ENCODE data around the gene MOCS2. TPM values are rescaled to one million over a fixed set of nuclear protein-coding genes. Genes with fewer than 3 reads are reported as not detected.

The MOCS2 gene
- total RNA-seq, 1 experiment from 2014 or later, result 14.4 TPM

DNA sequence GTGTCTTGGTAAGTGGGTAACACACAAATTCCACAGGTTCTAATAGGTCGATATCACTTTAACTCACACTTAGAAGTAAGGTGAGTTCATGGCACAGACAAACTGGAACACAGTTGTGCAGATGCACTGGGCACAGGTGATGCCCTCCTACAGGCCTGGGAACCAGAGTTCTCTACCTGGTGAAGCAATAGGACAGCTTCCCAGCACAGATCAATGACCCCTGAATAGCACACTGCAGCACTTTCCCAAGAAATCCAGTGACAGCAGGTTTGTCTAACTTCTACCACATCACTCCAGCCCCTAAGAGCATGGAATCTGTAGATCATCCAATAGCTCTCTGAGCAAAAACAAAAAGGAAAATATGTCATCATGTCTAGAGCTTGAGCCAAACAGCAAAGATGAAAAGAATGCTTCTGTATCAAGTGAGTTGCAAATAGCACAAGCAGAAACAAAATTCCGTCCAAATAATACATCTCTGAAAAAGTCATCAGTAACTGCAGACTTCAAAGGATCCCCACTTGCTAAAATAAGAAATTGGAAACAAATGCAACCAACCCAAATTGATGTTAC is 33.5 kb downstream of the MOCS2 start:
- Mint-ChIP-seq H3K36me3 (peaks cover 9% of the 10 kb centered on the region; the same call in 1 of the 2 replicates), H3K27ac (no peak overlapping the region), H3K4me1 (no peaks in the 10 kb centered on the region), H3K27me3 (ENCODE audit: low read depth) (no peaks in the 10 kb centered on the region), H3K9me3 (no peaks in the 10 kb centered on the region), H3K4me3 (no peak overlapping the region)
- no peak for TF ChIP-seq NR2C2 (CRISPR knock-in tag; IDR thresholded peaks at IDR 0.05)
- TF ChIP-seq, protein P1, sequence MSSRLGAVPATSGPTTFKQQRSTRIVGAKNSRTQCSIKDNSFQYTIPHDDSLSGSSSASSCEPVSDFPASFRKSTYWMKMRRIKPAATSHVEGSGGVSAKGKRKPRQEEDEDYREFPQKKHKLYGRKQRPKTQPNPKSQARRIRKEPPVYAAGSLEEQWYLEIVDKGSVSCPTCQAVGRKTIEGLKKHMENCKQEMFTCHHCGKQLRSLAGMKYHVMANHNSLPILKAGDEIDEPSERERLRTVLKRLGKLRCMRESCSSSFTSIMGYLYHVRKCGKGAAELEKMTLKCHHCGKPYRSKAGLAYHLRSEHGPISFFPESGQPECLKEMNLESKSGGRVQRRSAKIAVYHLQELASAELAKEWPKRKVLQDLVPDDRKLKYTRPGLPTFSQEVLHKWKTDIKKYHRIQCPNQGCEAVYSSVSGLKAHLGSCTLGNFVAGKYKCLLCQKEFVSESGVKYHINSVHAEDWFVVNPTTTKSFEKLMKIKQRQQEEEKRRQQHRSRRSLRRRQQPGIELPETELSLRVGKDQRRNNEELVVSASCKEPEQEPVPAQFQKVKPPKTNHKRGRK (CRISPR knock-in tag; IDR thresholded peaks at IDR 0.05; ENCODE audit: borderline replicate concordance), result no peak
- no peak for TF ChIP-seq GRHL2 (CRISPR knock-in tag; IDR thresholded peaks at IDR 0.05; ENCODE audit: insufficient replicate concordance, severe bottlenecking)
- TF ChIP-seq ZNF425 (CRISPR knock-in tag; conservative IDR thresholded peaks at IDR 0.05), result no peak
- TF ChIP-seq KAT7 (CRISPR knock-in tag; IDR thresholded peaks at IDR 0.05; ENCODE audit: borderline replicate concordance), result no peak
- no peak for TF ChIP-seq JAZF1 (CRISPR knock-in tag; IDR thresholded peaks at IDR 0.05)
- TF ChIP-seq, protein P2, sequence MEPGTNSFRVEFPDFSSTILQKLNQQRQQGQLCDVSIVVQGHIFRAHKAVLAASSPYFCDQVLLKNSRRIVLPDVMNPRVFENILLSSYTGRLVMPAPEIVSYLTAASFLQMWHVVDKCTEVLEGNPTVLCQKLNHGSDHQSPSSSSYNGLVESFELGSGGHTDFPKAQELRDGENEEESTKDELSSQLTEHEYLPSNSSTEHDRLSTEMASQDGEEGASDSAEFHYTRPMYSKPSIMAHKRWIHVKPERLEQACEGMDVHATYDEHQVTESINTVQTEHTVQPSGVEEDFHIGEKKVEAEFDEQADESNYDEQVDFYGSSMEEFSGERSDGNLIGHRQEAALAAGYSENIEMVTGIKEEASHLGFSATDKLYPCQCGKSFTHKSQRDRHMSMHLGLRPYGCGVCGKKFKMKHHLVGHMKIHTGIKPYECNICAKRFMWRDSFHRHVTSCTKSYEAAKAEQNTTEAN (CRISPR knock-in tag; IDR thresholded peaks at IDR 0.05), result no peak
- TF ChIP-seq ATF1 (CRISPR knock-in tag; IDR thresholded peaks at IDR 0.05), result no peak
- TF ChIP-seq NFE2L1 (CRISPR knock-in tag; IDR thresholded peaks at IDR 0.05), result no peak
- no peak for TF ChIP-seq EMX1 (CRISPR knock-in tag; IDR thresholded peaks at IDR 0.05)
- TF ChIP-seq NFYB (CRISPR knock-in tag; conservative IDR thresholded peaks at IDR 0.05; ENCODE audit: low read depth), result no peak
- TF ChIP-seq, protein P3, sequence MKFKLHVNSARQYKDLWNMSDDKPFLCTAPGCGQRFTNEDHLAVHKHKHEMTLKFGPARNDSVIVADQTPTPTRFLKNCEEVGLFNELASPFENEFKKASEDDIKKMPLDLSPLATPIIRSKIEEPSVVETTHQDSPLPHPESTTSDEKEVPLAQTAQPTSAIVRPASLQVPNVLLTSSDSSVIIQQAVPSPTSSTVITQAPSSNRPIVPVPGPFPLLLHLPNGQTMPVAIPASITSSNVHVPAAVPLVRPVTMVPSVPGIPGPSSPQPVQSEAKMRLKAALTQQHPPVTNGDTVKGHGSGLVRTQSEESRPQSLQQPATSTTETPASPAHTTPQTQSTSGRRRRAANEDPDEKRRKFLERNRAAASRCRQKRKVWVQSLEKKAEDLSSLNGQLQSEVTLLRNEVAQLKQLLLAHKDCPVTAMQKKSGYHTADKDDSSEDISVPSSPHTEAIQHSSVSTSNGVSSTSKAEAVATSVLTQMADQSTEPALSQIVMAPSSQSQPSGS (CRISPR knock-in tag; IDR thresholded peaks at IDR 0.05; ENCODE audit: borderline replicate concordance, low read depth), result no peak
- TF ChIP-seq, protein P4, sequence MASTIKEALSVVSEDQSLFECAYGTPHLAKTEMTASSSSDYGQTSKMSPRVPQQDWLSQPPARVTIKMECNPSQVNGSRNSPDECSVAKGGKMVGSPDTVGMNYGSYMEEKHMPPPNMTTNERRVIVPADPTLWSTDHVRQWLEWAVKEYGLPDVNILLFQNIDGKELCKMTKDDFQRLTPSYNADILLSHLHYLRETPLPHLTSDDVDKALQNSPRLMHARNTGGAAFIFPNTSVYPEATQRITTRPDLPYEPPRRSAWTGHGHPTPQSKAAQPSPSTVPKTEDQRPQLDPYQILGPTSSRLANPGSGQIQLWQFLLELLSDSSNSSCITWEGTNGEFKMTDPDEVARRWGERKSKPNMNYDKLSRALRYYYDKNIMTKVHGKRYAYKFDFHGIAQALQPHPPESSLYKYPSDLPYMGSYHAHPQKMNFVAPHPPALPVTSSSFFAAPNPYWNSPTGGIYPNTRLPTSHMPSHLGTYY (CRISPR knock-in tag; IDR thresholded peaks at IDR 0.05), result no peak
- TF ChIP-seq ZNF219 (CRISPR knock-in tag; IDR thresholded peaks at IDR 0.05; ENCODE audit: borderline replicate concordance), result no peak
- TF ChIP-seq NFATC4 (CRISPR knock-in tag; IDR thresholded peaks at IDR 0.05), result no peak
- POLR2A ChIA-PET, result no interaction called here
- CTCF ChIA-PET, result no interaction called here
- DNase-seq (ENCODE audit: low spot score), result no peak
- ATAC-seq, result no peak

GRCh38 chr5:53073348-53073747 is 36.2 kb downstream of the MOCS2 start:
- Mint-ChIP-seq H3K4me3 (no peak overlapping the region), H3K4me1 (no peaks in the 10 kb centered on the region), H3K27ac (no peak overlapping the region)
- TF ChIP-seq, protein P5, sequence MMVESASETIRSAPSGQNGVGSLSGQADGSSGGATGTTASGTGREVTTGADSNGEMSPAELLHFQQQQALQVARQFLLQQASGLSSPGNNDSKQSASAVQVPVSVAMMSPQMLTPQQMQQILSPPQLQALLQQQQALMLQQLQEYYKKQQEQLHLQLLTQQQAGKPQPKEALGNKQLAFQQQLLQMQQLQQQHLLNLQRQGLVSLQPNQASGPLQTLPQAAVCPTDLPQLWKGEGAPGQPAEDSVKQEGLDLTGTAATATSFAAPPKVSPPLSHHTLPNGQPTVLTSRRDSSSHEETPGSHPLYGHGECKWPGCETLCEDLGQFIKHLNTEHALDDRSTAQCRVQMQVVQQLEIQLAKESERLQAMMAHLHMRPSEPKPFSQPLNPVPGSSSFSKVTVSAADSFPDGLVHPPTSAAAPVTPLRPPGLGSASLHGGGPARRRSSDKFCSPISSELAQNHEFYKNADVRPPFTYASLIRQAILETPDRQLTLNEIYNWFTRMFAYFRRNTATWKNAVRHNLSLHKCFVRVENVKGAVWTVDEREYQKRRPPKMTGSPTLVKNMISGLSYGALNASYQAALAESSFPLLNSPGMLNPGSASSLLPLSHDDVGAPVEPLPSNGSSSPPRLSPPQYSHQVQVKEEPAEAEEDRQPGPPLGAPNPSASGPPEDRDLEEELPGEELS (CRISPR knock-in tag; IDR thresholded peaks at IDR 0.05), result no peak
- TF ChIP-seq CREB1 (CRISPR knock-in tag; IDR thresholded peaks at IDR 0.05) (no peak), ZNF416 (CRISPR knock-in tag; IDR thresholded peaks at IDR 0.05) (no peak), ZNF263 (CRISPR knock-in tag; IDR thresholded peaks at IDR 0.05; ENCODE audit: low read depth) (no peak), CREM (CRISPR knock-in tag; IDR thresholded peaks at IDR 0.05) (no peak), SP1 (CRISPR knock-in tag; conservative IDR thresholded peaks at IDR 0.05) (no peak), TCF7 (CRISPR knock-in tag; IDR thresholded peaks at IDR 0.05; ENCODE audit: low read depth) (no peak)
- TF ChIP-seq, protein P1 (CRISPR knock-in tag; IDR thresholded peaks at IDR 0.05; ENCODE audit: borderline replicate concordance), result no peak
- TF ChIP-seq, protein P6, sequence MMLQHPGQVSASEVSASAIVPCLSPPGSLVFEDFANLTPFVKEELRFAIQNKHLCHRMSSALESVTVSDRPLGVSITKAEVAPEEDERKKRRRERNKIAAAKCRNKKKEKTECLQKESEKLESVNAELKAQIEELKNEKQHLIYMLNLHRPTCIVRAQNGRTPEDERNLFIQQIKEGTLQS (CRISPR knock-in tag; conservative IDR thresholded peaks at IDR 0.05), result no peak

More at GRCh38 chr5:53073348-53073747, 36.2 kb downstream of the MOCS2 start:
- no peak for ATAC-seq
- ChIA-PET CTCF (no interaction called here), POLR2A (no interaction called here)
- Mint-ChIP-seq H3K27me3 (ENCODE audit: low read depth) (no peaks in the 10 kb centered on the region), H3K9me3 (no peaks in the 10 kb centered on the region), H3K36me3 (peaks cover 9% of the 10 kb centered on the region; the same call in 1 of the 2 replicates)
- no peak for DNase-seq (ENCODE audit: low spot score)

All from WTC11 (cell line).